HUES48 (cell line): ENCODE measurements around the gene TMEM145.

Source experiments
- H3K27ac ChIP-seq: one replicate; pipeline ENCODE4 v1.7.0; 2013; ENCODE audit warnings: low read depth, low read length, inconsistent platforms
- H3K27me3 ChIP-seq: 2 replicates; pipeline ENCODE4 v1.6.1; 2013; ENCODE audit warnings: mild to moderate bottlenecking, low read length; ENCODE audit not compliant: control insufficient read depth, insufficient read depth
- H3K36me3 ChIP-seq: 2 replicates; pipeline ENCODE4 v1.6.1; 2013; ENCODE audit warnings: low read length; ENCODE audit not compliant: control insufficient read depth, insufficient read depth
- H3K4me1 ChIP-seq: 2 replicates; pipeline ENCODE4 v1.6.1; 2013; ENCODE audit warnings: mild to moderate bottlenecking, low read length; ENCODE audit not compliant: control insufficient read depth, insufficient read depth
- H3K4me3 ChIP-seq: 2 replicates; pipeline ENCODE4 v1.5.1; 2013; ENCODE audit warnings: mild to moderate bottlenecking, low read depth, low read length
- H3K9ac ChIP-seq: 2 replicates; pipeline ENCODE4 v1.6.1; 2013; ENCODE audit warnings: mild to moderate bottlenecking, low read depth, low read length, moderate library complexity
- H3K9me3 ChIP-seq: 2 replicates; pipeline ENCODE4 v1.6.1; 2013; ENCODE audit warnings: low read length; ENCODE audit not compliant: control insufficient read depth, insufficient read depth

The TMEM145 gene

GRCh38 chr19:42290523-42291434 lies 22.3 kb upstream of the TMEM145 start:
- Histone ChIP-seq H3K9me3 (no peaks in the 10 kb centered on the region), H3K4me1 (peaks cover 5% of the 10 kb centered on the region; the same call in 1 of the 2 replicates), H3K27ac (no peak overlapping the region), H3K36me3 (peaks cover 75% of the 10 kb centered on the region), H3K27me3 (no peaks in the 10 kb centered on the region), H3K4me3 (no peak overlapping the region), H3K9ac (no peak overlapping the region)

GRCh38 chr19:42291435-42291810 lies 21.7 kb upstream of the TMEM145 start:
- H3K27me3 ChIP-seq = no peaks in the 10 kb centered on the region
- no peak overlapping the region for H3K27ac ChIP-seq
- no peak overlapping the region for H3K4me3 ChIP-seq
- H3K9ac ChIP-seq = no peak overlapping the region
- no peaks in the 10 kb centered on the region for H3K9me3 ChIP-seq
- peaks cover 5% of the 10 kb centered on the region; the same call in 1 of the 2 replicates for H3K4me1 ChIP-seq
- peaks cover 75% of the 10 kb centered on the region for H3K36me3 ChIP-seq

GRCh38 chr19:42292042-42292960 lies 20.8 kb upstream of the TMEM145 start:
- H3K4me3 ChIP-seq = no peak overlapping the region
- H3K9ac ChIP-seq = no peak overlapping the region
- no peak overlapping the region for H3K27ac ChIP-seq
- no peaks in the 10 kb centered on the region for H3K27me3 ChIP-seq
- H3K4me1 ChIP-seq = peaks cover 5% of the 10 kb centered on the region; the same call in 1 of the 2 replicates
- no peaks in the 10 kb centered on the region for H3K9me3 ChIP-seq
- peaks cover 78% of the 10 kb centered on the region for H3K36me3 ChIP-seq

- Histone ChIP-seq H3K36me3 (peaks cover 71% of the 10 kb centered on the region), H3K27me3 (no peaks in the 10 kb centered on the region), H3K4me3 (no peak overlapping the region), H3K9me3 (no peaks in the 10 kb centered on the region), H3K4me1 (peaks cover 5% of the 10 kb centered on the region; the same call in 1 of the 2 replicates), H3K27ac (no peak overlapping the region), H3K9ac (no peak overlapping the region)
These were observed 20.1 kb upstream of the TMEM145 start for GRCh38 chr19:42292963-42293362.

- no peaks in the 10 kb centered on the region for H3K9me3 ChIP-seq
- peaks cover 68% of the 10 kb centered on the region for H3K36me3 ChIP-seq
- H3K4me3 ChIP-seq = no peak overlapping the region
- H3K9ac ChIP-seq = no peak overlapping the region
- H3K27ac ChIP-seq = no peak overlapping the region
- peaks cover 5% of the 10 kb centered on the region; the same call in 1 of the 2 replicates for H3K4me1 ChIP-seq
- no peaks in the 10 kb centered on the region for H3K27me3 ChIP-seq
These were observed 19.6 kb upstream of the TMEM145 start for GRCh38 chr19:42293540-42293939.

GRCh38 chr19:42293948-42294347 lies 19.2 kb upstream of the TMEM145 start:
- Histone ChIP-seq H3K4me3 (no peak overlapping the region), H3K36me3 (peaks cover 65% of the 10 kb centered on the region), H3K27ac (no peak overlapping the region), H3K27me3 (no peaks in the 10 kb centered on the region), H3K9ac (no peak overlapping the region), H3K4me1 (peaks cover 5% of the 10 kb centered on the region; the same call in 1 of the 2 replicates), H3K9me3 (no peaks in the 10 kb centered on the region)

GRCh38 chr19:42294471-42295137 lies 18.5 kb upstream of the TMEM145 start:
- H3K9ac ChIP-seq = no peak overlapping the region
- peaks cover 59% of the 10 kb centered on the region for H3K36me3 ChIP-seq
- H3K4me1 ChIP-seq = peaks cover 5% of the 10 kb centered on the region; the same call in 1 of the 2 replicates
- no peak overlapping the region for H3K27ac ChIP-seq
- no peaks in the 10 kb centered on the region for H3K9me3 ChIP-seq
- H3K4me3 ChIP-seq = no peak overlapping the region
- no peaks in the 10 kb centered on the region for H3K27me3 ChIP-seq

GRCh38 chr19:42295342-42295741 lies 17.8 kb upstream of the TMEM145 start:
- peak overlapping the region; percentile 36 for H3K27ac ChIP-seq
- no peaks in the 10 kb centered on the region for H3K27me3 ChIP-seq
- no peaks in the 10 kb centered on the region for H3K9me3 ChIP-seq
- H3K4me1 ChIP-seq = peaks cover 5% of the 10 kb centered on the region; the same call in 1 of the 2 replicates
- peaks cover 57% of the 10 kb centered on the region for H3K36me3 ChIP-seq
- H3K9ac ChIP-seq = no peak overlapping the region
- no peak overlapping the region for H3K4me3 ChIP-seq

GRCh38 chr19:42295831-42296525 lies 17.1 kb upstream of the TMEM145 start:
- Histone ChIP-seq H3K9me3 (no peaks in the 10 kb centered on the region), H3K36me3 (peaks cover 52% of the 10 kb centered on the region), H3K4me1 (peaks cover 4% of the 10 kb centered on the region; the same call in 1 of the 2 replicates), H3K9ac (no peak overlapping the region), H3K4me3 (no peak overlapping the region), H3K27me3 (no peaks in the 10 kb centered on the region), H3K27ac (peak overlapping the region; percentile 36)

GRCh38 chr19:42297039-42297438 lies 16.1 kb upstream of the TMEM145 start:
- peaks cover 7% of the 10 kb centered on the region for H3K4me1 ChIP-seq
- H3K27ac ChIP-seq = no peak overlapping the region
- H3K4me3 ChIP-seq = no peak overlapping the region
- no peak overlapping the region for H3K9ac ChIP-seq
- peaks cover 44% of the 10 kb centered on the region for H3K36me3 ChIP-seq
- H3K9me3 ChIP-seq = no peaks in the 10 kb centered on the region
- no peaks in the 10 kb centered on the region for H3K27me3 ChIP-seq
